ENCODE measurements around the gene SPTBN4.

- no peak for TF ChIP-seq EZH2 (IDR thresholded peaks at IDR 0.05; ENCODE audit: borderline replicate concordance, control insufficient read depth, low read depth, low read length)
- TF ChIP-seq CTCF (IDR thresholded peaks at IDR 0.05 in 2 of 3, conservative IDR thresholded peaks at IDR 0.05 in 1 of 3; ENCODE audit: control insufficient read depth in 2 of 3, extremely low read depth in 1 of 3, insufficient read depth in 1 of 3, low read depth in 3 of 3, low read length in 3 of 3), result no peak
- no peak for TF ChIP-seq FOXM1 (IDR thresholded peaks at IDR 0.05; ENCODE audit: low read depth, low read length)
- no peak for TF ChIP-seq ZNF274 (IDR thresholded peaks at IDR 0.05; ENCODE audit: insufficient read depth, insufficient read length)
- no peak for TF ChIP-seq MEF2A (IDR thresholded peaks at IDR 0.05; ENCODE audit: insufficient read depth, low read depth, low read length)
- TF ChIP-seq TAF1 (IDR thresholded peaks at IDR 0.05; ENCODE audit: borderline replicate concordance, low read depth, low read length), result no peak
- TF ChIP-seq MAX (IDR thresholded peaks at IDR 0.05; ENCODE audit: low read depth, low read length), result no peak
- TF ChIP-seq CBX5 (IDR thresholded peaks at IDR 0.05; ENCODE audit: low read depth), result no peak
- TF ChIP-seq SMC3 (IDR thresholded peaks at IDR 0.05; ENCODE audit: borderline replicate concordance, low read length), result no peak
- TF ChIP-seq ZSCAN29 (IDR thresholded peaks at IDR 0.05), result no peak
- TF ChIP-seq USF2 (IDR thresholded peaks at IDR 0.05; ENCODE audit: borderline replicate concordance, low read depth, low read length), result no peak
- TF ChIP-seq SP1 (IDR thresholded peaks at IDR 0.05; ENCODE audit: low read depth, low read length), result no peak
- no peak for TF ChIP-seq MYC (IDR thresholded peaks at IDR 0.05; ENCODE audit: insufficient read depth, insufficient read length, insufficient replicate concordance, low read length, severe bottlenecking)
- TF ChIP-seq RELB (IDR thresholded peaks at IDR 0.05; ENCODE audit: low read depth), result no peak
These were observed 144.3 kb downstream of the SPTBN4 start for GRCh38 chr19:40611096-40611495.
